Measurements from ENCODE around the gene CCDC127. TPM values are rescaled to one million over a fixed set of nuclear protein-coding genes. Genes with fewer than 3 reads are reported as not detected.

CCDC127 gene
- total and polyA plus RNA-seq, 4 donors = 1.1 to 2.6 (median 2.1) TPM

DNA sequence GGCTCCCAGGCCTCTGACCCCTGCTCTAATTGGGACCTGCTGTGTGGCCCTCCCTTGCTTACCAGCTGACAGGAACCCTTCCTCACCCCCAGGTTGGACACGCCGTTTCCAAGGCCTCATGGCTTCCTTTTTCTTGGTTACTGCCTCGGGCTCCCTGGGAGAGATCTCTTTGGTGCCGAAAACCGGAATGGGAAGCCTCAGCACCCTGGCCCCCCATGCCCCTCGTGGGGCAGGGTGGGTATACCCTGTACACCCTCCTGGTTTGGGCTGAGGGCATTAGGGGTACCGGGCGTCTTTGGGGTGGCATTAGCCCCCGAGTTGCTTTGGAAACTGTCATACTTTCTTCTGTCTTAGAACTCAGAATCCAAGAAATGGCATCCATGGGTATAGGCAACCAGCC lies 36.8 kb downstream of the CCDC127 start:
- H3K4me3 ChIP-seq (ENCODE audit: low read depth in 1 of 3, low read length in 3 of 3) = no peak overlapping the region
- H3K9me3 ChIP-seq (ENCODE audit: control insufficient read depth in 4 of 4, low read length in 3 of 4) = no peaks in the 10 kb centered on the region
- DNase-seq (ENCODE audit: low spot score) = no peak
- WGBS = 91% methylated on average over 9 of the region's 9 CpGs
- no peak overlapping the region for H3K9ac ChIP-seq (ENCODE audit: low read depth in 1 of 2, low read length in 2 of 2)
- no peak overlapping the region for H3K27ac ChIP-seq (ENCODE audit: low read depth in 1 of 2, low read length in 2 of 2)
- H3K27me3 ChIP-seq (ENCODE audit: control insufficient read depth in 4 of 4, insufficient read depth in 4 of 4, low read length in 3 of 4) = no peaks in the 10 kb centered on the region
- no peaks in the 10 kb centered on the region for H3K36me3 ChIP-seq (ENCODE audit: control insufficient read depth in 4 of 4, insufficient read depth in 3 of 4, low read depth in 1 of 4, low read length in 3 of 4)
- no peaks in the 10 kb centered on the region for H3K4me1 ChIP-seq (ENCODE audit: control insufficient read depth in 4 of 4, insufficient read depth in 4 of 4, low read length in 3 of 4)
- TF ChIP-seq FOXA2 (IDR thresholded peaks at IDR 0.05) = no peak
- no peak for TF ChIP-seq ZBTB33 (IDR thresholded peaks at IDR 0.05)
- TF ChIP-seq EGR1 (IDR thresholded peaks at IDR 0.05; ENCODE audit: low read depth in 2 of 2) = no peak
- TF ChIP-seq NR2F2 (IDR thresholded peaks at IDR 0.05) = no peak
- TF ChIP-seq RAD21 (IDR thresholded peaks at IDR 0.05) = no peak
- TF ChIP-seq HNF4A (conservative IDR thresholded peaks at IDR 0.05) = no peak
- no peak for TF ChIP-seq FOXA1 (IDR thresholded peaks at IDR 0.05)
- no peak for TF ChIP-seq GABPA (IDR thresholded peaks at IDR 0.05 in 1 of 2, conservative IDR thresholded peaks at IDR 0.05 in 1 of 2)
- TF ChIP-seq SP1 (IDR thresholded peaks at IDR 0.05) = no peak
- TF ChIP-seq TAF1 (conservative IDR thresholded peaks at IDR 0.05) = no peak
- TF ChIP-seq, protein P1, sequence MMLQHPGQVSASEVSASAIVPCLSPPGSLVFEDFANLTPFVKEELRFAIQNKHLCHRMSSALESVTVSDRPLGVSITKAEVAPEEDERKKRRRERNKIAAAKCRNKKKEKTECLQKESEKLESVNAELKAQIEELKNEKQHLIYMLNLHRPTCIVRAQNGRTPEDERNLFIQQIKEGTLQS (IDR thresholded peaks at IDR 0.05) = no peak
- TF ChIP-seq, protein P2, sequence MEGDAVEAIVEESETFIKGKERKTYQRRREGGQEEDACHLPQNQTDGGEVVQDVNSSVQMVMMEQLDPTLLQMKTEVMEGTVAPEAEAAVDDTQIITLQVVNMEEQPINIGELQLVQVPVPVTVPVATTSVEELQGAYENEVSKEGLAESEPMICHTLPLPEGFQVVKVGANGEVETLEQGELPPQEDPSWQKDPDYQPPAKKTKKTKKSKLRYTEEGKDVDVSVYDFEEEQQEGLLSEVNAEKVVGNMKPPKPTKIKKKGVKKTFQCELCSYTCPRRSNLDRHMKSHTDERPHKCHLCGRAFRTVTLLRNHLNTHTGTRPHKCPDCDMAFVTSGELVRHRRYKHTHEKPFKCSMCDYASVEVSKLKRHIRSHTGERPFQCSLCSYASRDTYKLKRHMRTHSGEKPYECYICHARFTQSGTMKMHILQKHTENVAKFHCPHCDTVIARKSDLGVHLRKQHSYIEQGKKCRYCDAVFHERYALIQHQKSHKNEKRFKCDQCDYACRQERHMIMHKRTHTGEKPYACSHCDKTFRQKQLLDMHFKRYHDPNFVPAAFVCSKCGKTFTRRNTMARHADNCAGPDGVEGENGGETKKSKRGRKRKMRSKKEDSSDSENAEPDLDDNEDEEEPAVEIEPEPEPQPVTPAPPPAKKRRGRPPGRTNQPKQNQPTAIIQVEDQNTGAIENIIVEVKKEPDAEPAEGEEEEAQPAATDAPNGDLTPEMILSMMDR (IDR thresholded peaks at IDR 0.05; ENCODE audit: low read depth, low read length, missing input control) = no peak
- TF ChIP-seq JUND (IDR thresholded peaks at IDR 0.05) = no peak
- TF ChIP-seq YY1 (IDR thresholded peaks at IDR 0.05) = no peak

- H3K9ac ChIP-seq (ENCODE audit: low read depth in 1 of 2, low read length in 2 of 2) = no peak overlapping the region
- H3K4me1 ChIP-seq (ENCODE audit: control insufficient read depth in 4 of 4, insufficient read depth in 4 of 4, low read length in 3 of 4) = no peaks in the 10 kb centered on the region
- no peaks in the 10 kb centered on the region for H3K36me3 ChIP-seq (ENCODE audit: control insufficient read depth in 4 of 4, insufficient read depth in 3 of 4, low read depth in 1 of 4, low read length in 3 of 4)
- TF ChIP-seq NR2F2 (IDR thresholded peaks at IDR 0.05) = no peak
- TF ChIP-seq HNF4A (conservative IDR thresholded peaks at IDR 0.05) = no peak
- TF ChIP-seq FOXA1 (IDR thresholded peaks at IDR 0.05) = no peak
- no peak for TF ChIP-seq FOXA2 (IDR thresholded peaks at IDR 0.05)
- TF ChIP-seq SP1 (IDR thresholded peaks at IDR 0.05) = no peak
- no peak for TF ChIP-seq JUND (IDR thresholded peaks at IDR 0.05)
- TF ChIP-seq YY1 (IDR thresholded peaks at IDR 0.05) = no peak
- TF ChIP-seq RAD21 (IDR thresholded peaks at IDR 0.05) = no peak
- no peak for TF ChIP-seq GABPA (IDR thresholded peaks at IDR 0.05 in 1 of 2, conservative IDR thresholded peaks at IDR 0.05 in 1 of 2)
- TF ChIP-seq TAF1 (conservative IDR thresholded peaks at IDR 0.05) = no peak
- no peak for TF ChIP-seq RXRA (IDR thresholded peaks at IDR 0.05)
- TF ChIP-seq EGR1 (IDR thresholded peaks at IDR 0.05; ENCODE audit: low read depth in 2 of 2) = no peak
- TF ChIP-seq MAX (IDR thresholded peaks at IDR 0.05) = no peak
- H3K4me3 ChIP-seq (ENCODE audit: low read depth in 1 of 3, low read length in 3 of 3) = no peak overlapping the region
- no peak overlapping the region for H3K27ac ChIP-seq (ENCODE audit: low read depth in 1 of 2, low read length in 2 of 2)
- H3K9me3 ChIP-seq (ENCODE audit: control insufficient read depth in 4 of 4, low read length in 3 of 4) = no peaks in the 10 kb centered on the region
- DNase-seq (ENCODE audit: low spot score) = no peak
- no peaks in the 10 kb centered on the region for H3K27me3 ChIP-seq (ENCODE audit: control insufficient read depth in 4 of 4, insufficient read depth in 4 of 4, low read length in 3 of 4)
- 67% methylated on average over 13 of the region's 13 CpGs for WGBS
These were observed 37.6 kb downstream of the CCDC127 start for GRCh38 chr5:180286-180918.
